HepG2 (cell line): Measurements from ENCODE around the gene IQCK. TPM values are rescaled to one million over a fixed set of nuclear protein-coding genes. Genes with fewer than 3 reads are reported as not detected.

Source experiments
- BCL6 ChIP-seq: IDR thresholded peaks from 2 replicates; pipeline ENCODE4 v1.6.1; 2016; ENCODE audit warnings: missing genetic modification reagents, missing compliant biosample characterization
- CEBPB ChIP-seq: IDR thresholded peaks from 2 replicates; pipeline ENCODE4 v1.6.1; 2011; ENCODE audit warnings: low read depth, low read length, improper control_type of control experiment, borderline replicate concordance
- FOXK2 ChIP-seq: fragments of 450-650 bp; IDR thresholded peaks from 2 replicates; pipeline ENCODE4 v1.6.1; 2016
- FOXP1 ChIP-seq, 2 experiments: fragments of 450-650 bp in 1 of 2; IDR thresholded peaks; 2 replicates each; pipeline ENCODE4 v1.6.1; 2017 to 2018; ENCODE audit warnings: antibody characterized with exemption in 1 of 2
- GABPA ChIP-seq, 2 experiments: IDR thresholded peaks; 2 replicates each; pipeline ENCODE4 v1.6.1; 2011 to 2016; ENCODE audit warnings: low read depth in 2 of 2, low read length in 1 of 2, missing biosample characterization in 1 of 2, missing genetic modification characterization in 1 of 2
- GMEB1 ChIP-seq: sonication (generic); formaldehyde crosslinking; IDR thresholded peaks from 2 replicates; pipeline ENCODE4 v1.5.1; 2020; ENCODE audit warnings: missing genetic modification reagents, mild to moderate bottlenecking, borderline replicate concordance
- HDAC2 ChIP-seq: sonication (generic); formaldehyde crosslinking; IDR thresholded peaks from 2 replicates; pipeline ENCODE4 v1.4.0; 2020; ENCODE audit warnings: missing genetic modification reagents
- HMG20B ChIP-seq: conservative IDR thresholded peaks from 2 replicates; pipeline ENCODE4 v1.6.1; 2016; ENCODE audit warnings: missing genetic modification reagents, missing compliant biosample characterization
- IRF2 ChIP-seq: IDR thresholded peaks from 2 replicates; pipeline ENCODE4 v1.6.1; 2018; ENCODE audit warnings: missing genetic modification reagents, missing compliant biosample characterization
- KAT8 ChIP-seq: IDR thresholded peaks from 2 replicates; pipeline ENCODE4 v1.6.1; 2016; ENCODE audit warnings: missing genetic modification reagents, missing compliant biosample characterization
- NR2C2 ChIP-seq: sonication (generic); formaldehyde crosslinking; IDR thresholded peaks from 2 replicates; pipeline ENCODE4 v1.4.0; 2020; ENCODE audit warnings: missing genetic modification reagents, mild to moderate bottlenecking, moderate library complexity, borderline replicate concordance
- ONECUT2 ChIP-seq: sonication (generic); formaldehyde crosslinking; IDR thresholded peaks from 2 replicates; pipeline ENCODE4 v1.4.0; 2020; ENCODE audit warnings: missing genetic modification reagents
- PRMT3 ChIP-seq: sonication (generic); formaldehyde crosslinking; IDR thresholded peaks from 2 replicates; pipeline ENCODE4 v1.8.1; 2022; ENCODE audit warnings: low read depth, mild to moderate bottlenecking, moderate library complexity, missing genetic modification reagents, borderline replicate concordance
- RBAK ChIP-seq: sonication (generic); formaldehyde crosslinking; IDR thresholded peaks from 2 replicates; pipeline ENCODE4 v1.5.1; 2020; ENCODE audit warnings: mild to moderate bottlenecking, missing genetic modification reagents
- SAFB2 ChIP-seq: sonication (generic); formaldehyde crosslinking; IDR thresholded peaks from 2 replicates; pipeline ENCODE4 v1.5.1; 2020; ENCODE audit warnings: missing genetic modification reagents, low read depth, mild to moderate bottlenecking, borderline replicate concordance
- SOX5 ChIP-seq: IDR thresholded peaks from 2 replicates; pipeline ENCODE4 v1.6.1; 2016; ENCODE audit warnings: borderline replicate concordance
- TBX3 ChIP-seq: fragments of 450-650 bp; IDR thresholded peaks from 2 replicates; pipeline ENCODE4 v1.6.1; 2017; ENCODE audit warnings: antibody characterized with exemption, mild to moderate bottlenecking, inconsistent platforms, borderline replicate concordance
- ZNF354B ChIP-seq: sonication (generic); formaldehyde crosslinking; IDR thresholded peaks from 2 replicates; pipeline ENCODE4 v1.8.0; 2022; ENCODE audit warnings: mild to moderate bottlenecking, missing genetic modification reagents
- ZNF510 ChIP-seq: sonication (generic); formaldehyde crosslinking; IDR thresholded peaks from 2 replicates; pipeline ENCODE4 v1.4.0; 2020; ENCODE audit warnings: low read depth, mild to moderate bottlenecking, missing genetic modification reagents
- ZNF543 ChIP-seq: sonication (generic); formaldehyde crosslinking; IDR thresholded peaks from 2 replicates; pipeline ENCODE4 v1.4.0; 2020; ENCODE audit warnings: mild to moderate bottlenecking, missing genetic modification reagents
- ZNF766 ChIP-seq: sonication (generic); formaldehyde crosslinking; IDR thresholded peaks from 2 replicates; pipeline ENCODE4 v1.5.0; 2020; ENCODE audit warnings: missing genetic modification reagents, borderline replicate concordance
- ZNF775 ChIP-seq: sonication (generic); formaldehyde crosslinking; IDR thresholded peaks from 2 replicates; pipeline ENCODE4 v1.4.0; 2020; ENCODE audit warnings: missing genetic modification reagents, mild to moderate bottlenecking, moderate library complexity, borderline replicate concordance
- polyA plus RNA-seq, 8 experiments: library from polyadenylated mRNA; depleted of rRNA in 3 of 8; stranded (reverse) in 7 of 8; unstranded in 1 of 8; fragments of >200 nt; fragmentation: Illumina TruSeq in 4 of 8; extraction: Trizol in 4 of 8; gene quantifications; 2 replicates each; pipeline versions ENCODE4 v1.2.1 to v1.2.3, GENCODE V29; 2011 to 2016; ENCODE audit warnings: low read depth in 4 of 8, missing spikeins in 1 of 8, mixed read lengths in 1 of 8; ENCODE audit not compliant: insufficient read depth in 1 of 8
- total RNA-seq, 5 experiments: library from RNA; depleted of rRNA; stranded (reverse); fragments of >200 nt; fragmentation: Illumina TruSeq; extraction: Trizol; gene quantifications; 2 replicates each; pipeline ENCODE4 v1.2.3, GENCODE V29; 2016; ENCODE audit warnings: low read depth in 1 of 5
- TF ChIP-seq, protein P1 (sequence below): sonication (generic); formaldehyde crosslinking; IDR thresholded peaks from 2 replicates; pipeline ENCODE4 v1.5.0; 2020; ENCODE audit warnings: mild to moderate bottlenecking, missing genetic modification reagents
- TF ChIP-seq, protein P2 (sequence below): IDR thresholded peaks from 2 replicates; pipeline ENCODE4 v1.6.1; 2016; ENCODE audit warnings: missing compliant biosample characterization, missing genetic modification reagents, borderline replicate concordance
- TF ChIP-seq, protein P3 (sequence below): sonication (generic); formaldehyde crosslinking; IDR thresholded peaks from 2 replicates; pipeline ENCODE4 v1.4.0; 2020; ENCODE audit warnings: low read depth, mild to moderate bottlenecking, missing genetic modification reagents

The IQCK gene
- total and polyA plus RNA-seq, 2 of the 13 experiments (the other 11 are each of a cell fraction or from before 2014, with no cell fraction given): 5.1 to 7.3 TPM

GRCh38 chr16:19744670-19745069, 26.6 kb downstream of the IQCK start (continued):
- TF ChIP-seq, protein P1, sequence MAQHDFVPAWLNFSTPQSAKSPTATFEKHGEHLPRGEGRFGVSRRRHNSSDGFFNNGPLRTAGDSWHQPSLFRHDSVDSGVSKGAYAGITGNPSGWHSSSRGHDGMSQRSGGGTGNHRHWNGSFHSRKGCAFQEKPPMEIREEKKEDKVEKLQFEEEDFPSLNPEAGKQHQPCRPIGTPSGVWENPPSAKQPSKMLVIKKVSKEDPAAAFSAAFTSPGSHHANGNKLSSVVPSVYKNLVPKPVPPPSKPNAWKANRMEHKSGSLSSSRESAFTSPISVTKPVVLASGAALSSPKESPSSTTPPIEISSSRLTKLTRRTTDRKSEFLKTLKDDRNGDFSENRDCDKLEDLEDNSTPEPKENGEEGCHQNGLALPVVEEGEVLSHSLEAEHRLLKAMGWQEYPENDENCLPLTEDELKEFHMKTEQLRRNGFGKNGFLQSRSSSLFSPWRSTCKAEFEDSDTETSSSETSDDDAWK: no peak
- TF ChIP-seq, protein P2, sequence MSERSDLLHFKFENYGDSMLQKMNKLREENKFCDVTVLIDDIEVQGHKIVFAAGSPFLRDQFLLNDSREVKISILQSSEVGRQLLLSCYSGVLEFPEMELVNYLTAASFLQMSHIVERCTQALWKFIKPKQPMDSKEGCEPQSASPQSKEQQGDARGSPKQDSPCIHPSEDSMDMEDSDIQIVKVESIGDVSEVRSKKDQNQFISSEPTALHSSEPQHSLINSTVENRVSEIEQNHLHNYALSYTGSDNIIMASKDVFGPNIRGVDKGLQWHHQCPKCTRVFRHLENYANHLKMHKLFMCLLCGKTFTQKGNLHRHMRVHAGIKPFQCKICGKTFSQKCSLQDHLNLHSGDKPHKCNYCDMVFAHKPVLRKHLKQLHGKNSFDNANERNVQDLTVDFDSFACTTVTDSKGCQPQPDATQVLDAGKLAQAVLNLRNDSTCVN (CRISPR knock-in tag): no peak
- TF ChIP-seq FOXK2 (0 out of 2 replicates have a peak, but pooled peaks have one; percentile 23), ONECUT2 (no peak), SOX5 (CRISPR knock-in tag) (peak; percentile 93; the same call in 1 of the 2 replicates), GMEB1 (CRISPR knock-in tag) (no peak), ZNF543 (CRISPR knock-in tag) (no peak), IRF2 (CRISPR knock-in tag) (peak; percentile 21; the same call in 1 of the 2 replicates), NR2C2 (CRISPR knock-in tag) (peak; percentile 47; the same call in 1 of the 2 replicates), ZNF510 (CRISPR knock-in tag) (no peak), PRMT3 (CRISPR knock-in tag) (no peak), GABPA (IDR thresholded peaks at IDR 0.05; ENCODE audit: low read depth, low read length) (no peak), GABPA (CRISPR knock-in tag; IDR thresholded peaks at IDR 0.05; ENCODE audit: low read depth) (0 out of 2 replicates have a peak, but pooled peaks have one; percentile 31), TBX3 (peak; percentile 90; the same call in 1 of the 2 replicates), BCL6 (peak; percentile 53), ZNF775 (CRISPR knock-in tag) (0 out of 2 replicates have a peak, but pooled peaks have one; percentile 32), ZNF354B (CRISPR knock-in tag) (no peak), HMG20B (CRISPR knock-in tag) (0 out of 2 replicates have a peak, but pooled peaks have one; percentile 54), FOXP1 (IDR thresholded peaks at IDR 0.05) (no peak), FOXP1 (CRISPR knock-in tag; IDR thresholded peaks at IDR 0.05) (peak; percentile 89), HDAC2 (CRISPR knock-in tag) (peak; percentile 69; the same call in 1 of the 2 replicates), CEBPB (no peak), ZNF766 (CRISPR knock-in tag) (no peak), RBAK (no peak), SAFB2 (CRISPR knock-in tag) (no peak), KAT8 (CRISPR knock-in tag) (0 out of 2 replicates have a peak, but pooled peaks have one; percentile 25)
- TF ChIP-seq, protein P3, sequence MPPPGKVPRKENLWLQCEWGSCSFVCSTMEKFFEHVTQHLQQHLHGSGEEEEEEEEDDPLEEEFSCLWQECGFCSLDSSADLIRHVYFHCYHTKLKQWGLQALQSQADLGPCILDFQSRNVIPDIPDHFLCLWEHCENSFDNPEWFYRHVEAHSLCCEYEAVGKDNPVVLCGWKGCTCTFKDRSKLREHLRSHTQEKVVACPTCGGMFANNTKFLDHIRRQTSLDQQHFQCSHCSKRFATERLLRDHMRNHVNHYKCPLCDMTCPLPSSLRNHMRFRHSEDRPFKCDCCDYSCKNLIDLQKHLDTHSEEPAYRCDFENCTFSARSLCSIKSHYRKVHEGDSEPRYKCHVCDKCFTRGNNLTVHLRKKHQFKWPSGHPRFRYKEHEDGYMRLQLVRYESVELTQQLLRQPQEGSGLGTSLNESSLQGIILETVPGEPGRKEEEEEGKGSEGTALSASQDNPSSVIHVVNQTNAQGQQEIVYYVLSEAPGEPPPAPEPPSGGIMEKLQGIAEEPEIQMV (CRISPR knock-in tag): no peak
